LNCAP (cell line): Measurements from ENCODE around the gene ZNF641.

Source experiments
- CTCF ChIP-seq: fragments of 450-650 bp; IDR thresholded peaks from 2 replicates; pipeline ENCODE4 v1.5.1; 2017; ENCODE audit warnings: mild to moderate bottlenecking

The ZNF641 gene

DNA sequence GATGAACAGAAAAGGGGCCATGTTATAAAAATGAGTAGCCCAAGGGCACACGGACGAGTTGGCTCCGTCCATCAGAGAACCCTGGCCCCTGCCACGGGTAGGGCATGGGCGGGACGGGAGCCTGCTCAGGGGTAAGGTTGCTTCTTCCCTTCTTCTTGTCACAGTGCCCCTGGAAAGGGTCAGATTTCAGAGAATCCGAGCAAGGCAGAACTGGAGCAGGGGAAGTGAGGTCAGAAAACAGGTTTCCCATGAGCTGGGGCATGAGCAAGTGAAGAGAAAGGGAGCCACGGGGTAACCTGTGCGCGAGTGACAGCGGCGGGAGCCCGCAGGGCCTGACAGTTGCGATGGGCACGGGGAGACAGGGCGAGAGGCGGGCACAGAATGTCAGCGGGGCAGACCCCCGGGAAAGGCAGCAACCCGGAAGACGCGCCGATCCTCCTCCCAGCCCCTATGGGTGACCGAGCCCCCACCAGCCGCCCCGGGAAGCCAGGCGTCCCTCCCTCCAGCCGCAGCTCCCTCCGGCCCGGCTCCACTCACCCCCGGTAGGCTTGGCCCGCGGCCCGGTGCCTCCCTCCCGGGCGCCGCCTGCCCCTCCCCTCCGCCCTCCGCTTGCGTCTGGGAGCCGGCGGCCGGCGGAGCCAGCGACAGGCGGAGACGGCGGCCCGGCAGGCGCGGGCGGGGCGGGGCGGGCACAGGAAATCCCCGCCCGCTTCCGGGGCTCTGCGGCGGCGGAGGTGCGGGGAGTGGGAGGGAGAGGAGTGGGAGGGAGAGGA lies at the start of gene ZNF641:
Gene ZNF641, minus strand, starts transcription at position 671 of the 773 bp plus-strand sequence. CDS start 2,829 bp downstream, outside the sequence.
- no peak for TF ChIP-seq CTCF

- TF ChIP-seq CTCF: no peak
These were observed 39.3 kb upstream of the ZNF641 start for GRCh38 chr12:48390026-48390425.

- TF ChIP-seq CTCF: no peak
These were observed 38.7 kb upstream of the ZNF641 start for GRCh38 chr12:48389409-48389808.

GRCh38 chr12:48388938-48389337 lies 38.2 kb upstream of the ZNF641 start:
- no peak for TF ChIP-seq CTCF

- no peak for TF ChIP-seq CTCF
These were observed 37.7 kb upstream of the ZNF641 start for GRCh38 chr12:48388460-48388859.

GRCh38 chr12:48380596-48380995 lies 29.9 kb upstream of the ZNF641 start:
- no peak for TF ChIP-seq CTCF

GRCh38 chr12:48379794-48380193 lies 29.1 kb upstream of the ZNF641 start:
- TF ChIP-seq CTCF: no peak
